ENCODE results near the gene REV3L. TPM values are rescaled to one million over a fixed set of nuclear protein-coding genes. Genes with fewer than 3 reads are reported as not detected.

The REV3L gene
- total RNA-seq, 1 experiment from 2014 or later = 5.7 TPM

DNA sequence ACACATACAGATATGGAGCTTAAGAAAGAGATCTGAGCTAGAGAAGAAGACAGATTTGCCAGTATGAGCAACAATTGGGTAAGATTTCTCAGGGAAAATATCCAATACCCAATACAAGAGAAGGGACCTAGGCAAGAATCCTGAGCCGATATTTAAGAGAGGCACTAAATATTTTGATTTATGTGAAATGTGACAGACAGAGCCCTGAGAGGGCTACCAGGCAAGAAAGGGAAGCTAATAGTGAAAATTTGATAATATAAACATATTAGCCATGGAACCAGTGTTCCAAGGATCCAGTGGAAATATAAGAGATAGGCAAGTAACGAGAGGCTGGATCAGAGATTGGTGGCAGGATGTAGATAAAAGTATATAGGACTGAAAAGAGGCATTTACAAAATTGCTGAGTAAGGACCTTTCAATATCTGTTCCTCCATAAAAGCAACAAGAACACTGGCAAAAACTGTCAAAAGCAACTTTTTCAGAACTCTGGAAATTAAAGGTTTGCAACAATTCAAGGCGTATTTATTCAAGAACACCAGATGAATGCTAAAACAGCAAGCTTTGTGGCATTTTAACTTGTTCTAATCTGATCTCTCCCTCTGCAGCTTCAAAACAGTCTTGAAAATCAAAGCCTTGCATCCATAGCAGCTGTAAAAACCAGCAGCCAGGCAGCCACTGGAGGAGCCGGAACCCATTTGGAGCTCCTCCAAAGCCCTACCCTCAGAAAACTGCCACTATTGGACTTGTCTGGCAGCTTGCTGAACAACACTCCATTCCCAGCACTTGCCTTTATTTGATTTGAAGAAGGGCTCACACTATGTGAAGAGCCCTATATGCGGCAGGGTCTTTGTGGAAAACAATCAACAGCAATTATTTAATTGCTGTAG is 58.8 kb downstream of the REV3L start (continued):
- TF ChIP-seq, protein P1, sequence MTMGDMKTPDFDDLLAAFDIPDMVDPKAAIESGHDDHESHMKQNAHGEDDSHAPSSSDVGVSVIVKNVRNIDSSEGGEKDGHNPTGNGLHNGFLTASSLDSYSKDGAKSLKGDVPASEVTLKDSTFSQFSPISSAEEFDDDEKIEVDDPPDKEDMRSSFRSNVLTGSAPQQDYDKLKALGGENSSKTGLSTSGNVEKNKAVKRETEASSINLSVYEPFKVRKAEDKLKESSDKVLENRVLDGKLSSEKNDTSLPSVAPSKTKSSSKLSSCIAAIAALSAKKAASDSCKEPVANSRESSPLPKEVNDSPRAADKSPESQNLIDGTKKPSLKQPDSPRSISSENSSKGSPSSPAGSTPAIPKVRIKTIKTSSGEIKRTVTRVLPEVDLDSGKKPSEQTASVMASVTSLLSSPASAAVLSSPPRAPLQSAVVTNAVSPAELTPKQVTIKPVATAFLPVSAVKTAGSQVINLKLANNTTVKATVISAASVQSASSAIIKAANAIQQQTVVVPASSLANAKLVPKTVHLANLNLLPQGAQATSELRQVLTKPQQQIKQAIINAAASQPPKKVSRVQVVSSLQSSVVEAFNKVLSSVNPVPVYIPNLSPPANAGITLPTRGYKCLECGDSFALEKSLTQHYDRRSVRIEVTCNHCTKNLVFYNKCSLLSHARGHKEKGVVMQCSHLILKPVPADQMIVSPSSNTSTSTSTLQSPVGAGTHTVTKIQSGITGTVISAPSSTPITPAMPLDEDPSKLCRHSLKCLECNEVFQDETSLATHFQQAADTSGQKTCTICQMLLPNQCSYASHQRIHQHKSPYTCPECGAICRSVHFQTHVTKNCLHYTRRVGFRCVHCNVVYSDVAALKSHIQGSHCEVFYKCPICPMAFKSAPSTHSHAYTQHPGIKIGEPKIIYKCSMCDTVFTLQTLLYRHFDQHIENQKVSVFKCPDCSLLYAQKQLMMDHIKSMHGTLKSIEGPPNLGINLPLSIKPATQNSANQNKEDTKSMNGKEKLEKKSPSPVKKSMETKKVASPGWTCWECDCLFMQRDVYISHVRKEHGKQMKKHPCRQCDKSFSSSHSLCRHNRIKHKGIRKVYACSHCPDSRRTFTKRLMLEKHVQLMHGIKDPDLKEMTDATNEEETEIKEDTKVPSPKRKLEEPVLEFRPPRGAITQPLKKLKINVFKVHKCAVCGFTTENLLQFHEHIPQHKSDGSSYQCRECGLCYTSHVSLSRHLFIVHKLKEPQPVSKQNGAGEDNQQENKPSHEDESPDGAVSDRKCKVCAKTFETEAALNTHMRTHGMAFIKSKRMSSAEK (CRISPR knock-in tag; IDR thresholded peaks at IDR 0.05; ENCODE audit: borderline replicate concordance) = no peak
- TF ChIP-seq, protein P2, sequence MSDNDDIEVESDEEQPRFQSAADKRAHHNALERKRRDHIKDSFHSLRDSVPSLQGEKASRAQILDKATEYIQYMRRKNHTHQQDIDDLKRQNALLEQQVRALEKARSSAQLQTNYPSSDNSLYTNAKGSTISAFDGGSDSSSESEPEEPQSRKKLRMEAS (CRISPR knock-in tag; IDR thresholded peaks at IDR 0.05) = no peak
- TF ChIP-seq OVOL2 (CRISPR knock-in tag; IDR thresholded peaks at IDR 0.05; ENCODE audit: borderline replicate concordance) (no peak), ELF4 (CRISPR knock-in tag; IDR thresholded peaks at IDR 0.05; ENCODE audit: low read depth) (no peak), SOX15 (CRISPR knock-in tag; IDR thresholded peaks at IDR 0.05) (no peak), ZBTB21 (CRISPR knock-in tag; IDR thresholded peaks at IDR 0.05; ENCODE audit: borderline replicate concordance) (no peak), ZNF219 (CRISPR knock-in tag; IDR thresholded peaks at IDR 0.05; ENCODE audit: borderline replicate concordance) (no peak), GABPB1 (CRISPR knock-in tag; IDR thresholded peaks at IDR 0.05) (no peak), SP1 (CRISPR knock-in tag; conservative IDR thresholded peaks at IDR 0.05) (no peak), SMAD4 (CRISPR knock-in tag; IDR thresholded peaks at IDR 0.05) (no peak)
- TF ChIP-seq, protein P3, sequence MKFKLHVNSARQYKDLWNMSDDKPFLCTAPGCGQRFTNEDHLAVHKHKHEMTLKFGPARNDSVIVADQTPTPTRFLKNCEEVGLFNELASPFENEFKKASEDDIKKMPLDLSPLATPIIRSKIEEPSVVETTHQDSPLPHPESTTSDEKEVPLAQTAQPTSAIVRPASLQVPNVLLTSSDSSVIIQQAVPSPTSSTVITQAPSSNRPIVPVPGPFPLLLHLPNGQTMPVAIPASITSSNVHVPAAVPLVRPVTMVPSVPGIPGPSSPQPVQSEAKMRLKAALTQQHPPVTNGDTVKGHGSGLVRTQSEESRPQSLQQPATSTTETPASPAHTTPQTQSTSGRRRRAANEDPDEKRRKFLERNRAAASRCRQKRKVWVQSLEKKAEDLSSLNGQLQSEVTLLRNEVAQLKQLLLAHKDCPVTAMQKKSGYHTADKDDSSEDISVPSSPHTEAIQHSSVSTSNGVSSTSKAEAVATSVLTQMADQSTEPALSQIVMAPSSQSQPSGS (CRISPR knock-in tag; IDR thresholded peaks at IDR 0.05; ENCODE audit: borderline replicate concordance, low read depth) = no peak
- TF ChIP-seq, protein P4, sequence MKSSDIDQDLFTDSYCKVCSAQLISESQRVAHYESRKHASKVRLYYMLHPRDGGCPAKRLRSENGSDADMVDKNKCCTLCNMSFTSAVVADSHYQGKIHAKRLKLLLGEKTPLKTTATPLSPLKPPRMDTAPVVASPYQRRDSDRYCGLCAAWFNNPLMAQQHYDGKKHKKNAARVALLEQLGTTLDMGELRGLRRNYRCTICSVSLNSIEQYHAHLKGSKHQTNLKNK (CRISPR knock-in tag; IDR thresholded peaks at IDR 0.05) = no peak
- TF ChIP-seq, protein P5, sequence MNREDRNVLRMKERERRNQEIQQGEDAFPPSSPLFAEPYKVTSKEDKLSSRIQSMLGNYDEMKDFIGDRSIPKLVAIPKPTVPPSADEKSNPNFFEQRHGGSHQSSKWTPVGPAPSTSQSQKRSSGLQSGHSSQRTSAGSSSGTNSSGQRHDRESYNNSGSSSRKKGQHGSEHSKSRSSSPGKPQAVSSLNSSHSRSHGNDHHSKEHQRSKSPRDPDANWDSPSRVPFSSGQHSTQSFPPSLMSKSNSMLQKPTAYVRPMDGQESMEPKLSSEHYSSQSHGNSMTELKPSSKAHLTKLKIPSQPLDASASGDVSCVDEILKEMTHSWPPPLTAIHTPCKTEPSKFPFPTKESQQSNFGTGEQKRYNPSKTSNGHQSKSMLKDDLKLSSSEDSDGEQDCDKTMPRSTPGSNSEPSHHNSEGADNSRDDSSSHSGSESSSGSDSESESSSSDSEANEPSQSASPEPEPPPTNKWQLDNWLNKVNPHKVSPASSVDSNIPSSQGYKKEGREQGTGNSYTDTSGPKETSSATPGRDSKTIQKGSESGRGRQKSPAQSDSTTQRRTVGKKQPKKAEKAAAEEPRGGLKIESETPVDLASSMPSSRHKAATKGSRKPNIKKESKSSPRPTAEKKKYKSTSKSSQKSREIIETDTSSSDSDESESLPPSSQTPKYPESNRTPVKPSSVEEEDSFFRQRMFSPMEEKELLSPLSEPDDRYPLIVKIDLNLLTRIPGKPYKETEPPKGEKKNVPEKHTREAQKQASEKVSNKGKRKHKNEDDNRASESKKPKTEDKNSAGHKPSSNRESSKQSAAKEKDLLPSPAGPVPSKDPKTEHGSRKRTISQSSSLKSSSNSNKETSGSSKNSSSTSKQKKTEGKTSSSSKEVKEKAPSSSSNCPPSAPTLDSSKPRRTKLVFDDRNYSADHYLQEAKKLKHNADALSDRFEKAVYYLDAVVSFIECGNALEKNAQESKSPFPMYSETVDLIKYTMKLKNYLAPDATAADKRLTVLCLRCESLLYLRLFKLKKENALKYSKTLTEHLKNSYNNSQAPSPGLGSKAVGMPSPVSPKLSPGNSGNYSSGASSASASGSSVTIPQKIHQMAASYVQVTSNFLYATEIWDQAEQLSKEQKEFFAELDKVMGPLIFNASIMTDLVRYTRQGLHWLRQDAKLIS (CRISPR knock-in tag; IDR thresholded peaks at IDR 0.05; ENCODE audit: borderline replicate concordance) = no peak

DNA sequence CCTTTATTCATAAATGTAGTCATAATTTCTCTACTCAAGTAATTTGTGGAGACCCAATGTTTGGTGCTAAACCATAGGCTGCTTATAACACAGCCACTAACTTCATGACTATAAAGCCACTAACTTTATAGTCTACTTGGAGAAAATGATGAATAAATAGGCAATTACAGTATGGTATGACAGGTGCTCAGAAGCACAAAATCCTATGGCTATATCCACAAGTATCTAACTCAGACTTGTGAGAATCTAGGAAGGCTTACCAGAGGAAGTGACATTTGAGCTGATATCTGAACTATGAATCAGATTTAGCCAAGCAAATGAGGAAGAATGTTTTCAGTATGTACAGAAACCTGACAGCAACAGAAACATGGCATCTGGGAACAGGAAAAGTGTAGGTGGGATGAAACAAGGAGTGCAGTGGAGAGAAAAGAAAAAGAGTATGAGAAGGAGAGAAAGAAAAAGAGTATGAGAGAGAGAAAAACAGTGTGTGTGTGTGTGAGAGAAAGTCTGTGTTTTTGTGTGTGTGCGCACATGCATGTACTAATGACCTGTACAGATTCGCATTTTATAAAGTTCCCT is 59.9 kb downstream of the REV3L start:
- Mint-ChIP-seq H3K36me3 (no peaks in the 10 kb centered on the region), H3K9me3 (peaks cover 1% of the 10 kb centered on the region), H3K27me3 (ENCODE audit: low read depth) (no peaks in the 10 kb centered on the region), H3K4me1 (peaks cover 6% of the 10 kb centered on the region), H3K27ac (no peak overlapping the region), H3K4me3 (no peak overlapping the region)
- ATAC-seq (no peak), DNase-seq (ENCODE audit: low spot score) (no peak)
- ChIA-PET POLR2A (no interaction called here), CTCF (no interaction called here)
- no peak for TF ChIP-seq SMAD4 (CRISPR knock-in tag; IDR thresholded peaks at IDR 0.05)
- TF ChIP-seq, protein P6, sequence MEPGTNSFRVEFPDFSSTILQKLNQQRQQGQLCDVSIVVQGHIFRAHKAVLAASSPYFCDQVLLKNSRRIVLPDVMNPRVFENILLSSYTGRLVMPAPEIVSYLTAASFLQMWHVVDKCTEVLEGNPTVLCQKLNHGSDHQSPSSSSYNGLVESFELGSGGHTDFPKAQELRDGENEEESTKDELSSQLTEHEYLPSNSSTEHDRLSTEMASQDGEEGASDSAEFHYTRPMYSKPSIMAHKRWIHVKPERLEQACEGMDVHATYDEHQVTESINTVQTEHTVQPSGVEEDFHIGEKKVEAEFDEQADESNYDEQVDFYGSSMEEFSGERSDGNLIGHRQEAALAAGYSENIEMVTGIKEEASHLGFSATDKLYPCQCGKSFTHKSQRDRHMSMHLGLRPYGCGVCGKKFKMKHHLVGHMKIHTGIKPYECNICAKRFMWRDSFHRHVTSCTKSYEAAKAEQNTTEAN (CRISPR knock-in tag; IDR thresholded peaks at IDR 0.05) = no peak
- TF ChIP-seq ZNF423 (CRISPR knock-in tag; IDR thresholded peaks at IDR 0.05) = no peak
- TF ChIP-seq, protein P7, sequence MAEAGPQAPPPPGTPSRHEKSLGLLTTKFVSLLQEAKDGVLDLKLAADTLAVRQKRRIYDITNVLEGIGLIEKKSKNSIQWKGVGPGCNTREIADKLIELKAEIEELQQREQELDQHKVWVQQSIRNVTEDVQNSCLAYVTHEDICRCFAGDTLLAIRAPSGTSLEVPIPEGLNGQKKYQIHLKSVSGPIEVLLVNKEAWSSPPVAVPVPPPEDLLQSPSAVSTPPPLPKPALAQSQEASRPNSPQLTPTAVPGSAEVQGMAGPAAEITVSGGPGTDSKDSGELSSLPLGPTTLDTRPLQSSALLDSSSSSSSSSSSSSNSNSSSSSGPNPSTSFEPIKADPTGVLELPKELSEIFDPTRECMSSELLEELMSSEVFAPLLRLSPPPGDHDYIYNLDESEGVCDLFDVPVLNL (CRISPR knock-in tag; IDR thresholded peaks at IDR 0.05; ENCODE audit: borderline replicate concordance, low read depth) = no peak
- TF ChIP-seq, protein P8, sequence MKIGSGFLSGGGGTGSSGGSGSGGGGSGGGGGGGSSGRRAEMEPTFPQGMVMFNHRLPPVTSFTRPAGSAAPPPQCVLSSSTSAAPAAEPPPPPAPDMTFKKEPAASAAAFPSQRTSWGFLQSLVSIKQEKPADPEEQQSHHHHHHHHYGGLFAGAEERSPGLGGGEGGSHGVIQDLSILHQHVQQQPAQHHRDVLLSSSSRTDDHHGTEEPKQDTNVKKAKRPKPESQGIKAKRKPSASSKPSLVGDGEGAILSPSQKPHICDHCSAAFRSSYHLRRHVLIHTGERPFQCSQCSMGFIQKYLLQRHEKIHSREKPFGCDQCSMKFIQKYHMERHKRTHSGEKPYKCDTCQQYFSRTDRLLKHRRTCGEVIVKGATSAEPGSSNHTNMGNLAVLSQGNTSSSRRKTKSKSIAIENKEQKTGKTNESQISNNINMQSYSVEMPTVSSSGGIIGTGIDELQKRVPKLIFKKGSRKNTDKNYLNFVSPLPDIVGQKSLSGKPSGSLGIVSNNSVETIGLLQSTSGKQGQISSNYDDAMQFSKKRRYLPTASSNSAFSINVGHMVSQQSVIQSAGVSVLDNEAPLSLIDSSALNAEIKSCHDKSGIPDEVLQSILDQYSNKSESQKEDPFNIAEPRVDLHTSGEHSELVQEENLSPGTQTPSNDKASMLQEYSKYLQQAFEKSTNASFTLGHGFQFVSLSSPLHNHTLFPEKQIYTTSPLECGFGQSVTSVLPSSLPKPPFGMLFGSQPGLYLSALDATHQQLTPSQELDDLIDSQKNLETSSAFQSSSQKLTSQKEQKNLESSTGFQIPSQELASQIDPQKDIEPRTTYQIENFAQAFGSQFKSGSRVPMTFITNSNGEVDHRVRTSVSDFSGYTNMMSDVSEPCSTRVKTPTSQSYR (CRISPR knock-in tag; IDR thresholded peaks at IDR 0.05) = no peak

Measured in WTC11 (cell line).